GM12891 (cell line): ENCODE measurements around the gene MRPS11.

Experiments
- PAX5 ChIP-seq: IDR thresholded peaks from 2 replicates; pipeline ENCODE4 v1.6.1; 2011; ENCODE audit warnings: low read length, moderate library complexity, mild to moderate bottlenecking; ENCODE audit not compliant: insufficient read depth, severe bottlenecking
- POLR2A ChIP-seq: IDR thresholded peaks from 2 replicates; pipeline ENCODE4 v1.6.1; 2011; ENCODE audit warnings: low read depth, low read length, control low read depth
- POLR2AphosphoS5 ChIP-seq: IDR thresholded peaks from 2 replicates; pipeline ENCODE4 v1.6.1; 2011; ENCODE audit warnings: low read depth, low read length, control low read depth
- POU2F2 ChIP-seq: IDR thresholded peaks from 2 replicates; pipeline ENCODE4 v1.6.1; 2011; ENCODE audit warnings: low read depth, mild to moderate bottlenecking, control low read depth, low read length, moderate library complexity
- SPI1 ChIP-seq: IDR thresholded peaks from 2 replicates; pipeline ENCODE4 v1.6.1; 2011; ENCODE audit warnings: low read depth, low read length, control low read depth
- TAF1 ChIP-seq: IDR thresholded peaks from 2 replicates; pipeline ENCODE4 v1.6.1; 2011; ENCODE audit warnings: low read depth, low read length, control low read depth

GRCh38 chr15:88472225-88472624 is 4.7 kb downstream of the MRPS11 start:
- TF ChIP-seq SPI1 (no peak), POLR2AphosphoS5 (no peak), POLR2A (no peak), TAF1 (no peak), POU2F2 (no peak), PAX5 (no peak)
